HepG2 (cell line): ENCODE data around the gene PPP1R9A. TPM values are rescaled to one million over a fixed set of nuclear protein-coding genes. Genes with fewer than 3 reads are reported as not detected.

ENCODE experiments used
- ATAC-seq: fragments of 200-7000 bp; cut with Tn5 transposase; 3 replicates; pipeline ENCODE4 v1.9.1; 2020; ENCODE audit warnings: mild to moderate bottlenecking, moderate library complexity
- BruUV-seq: library from RNA; stranded (reverse); fragments of 400-500 nt; replicated peaks from 2 replicates; lab custom pipeline; 2021; lab: Mats Ljungman, UMichigan
- CTCF ChIA-PET: fragments of 300-600 bp; formaldehyde crosslinking; extraction: SDS; loops from one replicate; lab custom pipeline; 2021; ENCODE audit warnings: low total read pairs, inconsistent platforms, low intra/inter-chr PET ratio; lab: Yijun Ruan, JAX
- POLR2A ChIA-PET: fragments of 350-600 bp; sonication (Branson Sonifier 250); formaldehyde crosslinking; loops from one replicate; lab custom pipeline; 2020; ENCODE audit warnings: antibody characterized with exemption, inconsistent platforms; lab: Yijun Ruan, JAX
- DNase-seq: peaks from one replicate; pipeline ENCODE4 v3.0.0-alpha.2; 2015; ENCODE audit warnings: low spot score
- FAIRE-seq: peaks from 3 replicates; lab custom pipeline; 2011; peaks lifted over from hg19 to GRCh38; lab: Jason Lieb, UNC
- H2AFZ ChIP-seq: one replicate; pipeline ENCODE4 v1.6.1; 2011; ENCODE audit warnings: low read length, inconsistent platforms
- H3K27ac ChIP-seq: fragments of 300-600 bp; 3 replicates; pipeline ENCODE4 v1.8.0; 2011; ENCODE audit warnings: mixed run types, mild to moderate bottlenecking, mixed read lengths, low read length, inconsistent platforms; ENCODE audit not compliant: insufficient read depth; ENCODE audit errors: extremely low read length
- H3K27me3 ChIP-seq, 2 experiments: fragments of 200-600 bp in 1 of 2; 2 replicates in 1 of 2; 3 replicates in 1 of 2; pipeline versions ENCODE4 v1.6.0 to v1.8.0; 2011; ENCODE audit warnings: low read length in 2 of 2, mild to moderate bottlenecking in 2 of 2, moderate library complexity in 2 of 2, inconsistent platforms in 1 of 2; ENCODE audit not compliant: insufficient read depth in 2 of 2, control insufficient read depth in 1 of 2
- H3K36me3 ChIP-seq, 2 experiments: fragments of 200-600 bp in 1 of 2; replicated peaks in 1 of 2; 2 replicates in 1 of 2; 3 replicates in 1 of 2; pipeline versions ENCODE4 v1.5.1 to v1.8.0; 2011; ENCODE audit warnings: low read length in 2 of 2, inconsistent platforms in 1 of 2; ENCODE audit not compliant: insufficient read depth in 2 of 2, control insufficient read depth in 1 of 2
- H3K4me1 ChIP-seq: 2 replicates; pipeline ENCODE4 v1.5.1; 2012; ENCODE audit warnings: low read length, inconsistent platforms; ENCODE audit not compliant: insufficient read depth
- H3K4me2 ChIP-seq: 2 replicates; pipeline ENCODE4 v1.6.0; 2011; ENCODE audit warnings: low read depth, low read length, inconsistent platforms
- H3K4me3 ChIP-seq, 3 experiments: fragments of 200-600 bp in 1 of 3; sonication (generic), shearing (Covaris generic) in 1 of 3; replicated peaks in 1 of 3; 2 replicates each; pipeline ENCODE4 v1.5.1; 2011 to 2016; ENCODE audit warnings: low read length in 3 of 3, inconsistent platforms in 2 of 3, low read depth in 2 of 3, mild to moderate bottlenecking in 2 of 3, control low read depth in 1 of 3, mixed read lengths in 1 of 3; ENCODE audit not compliant: insufficient read depth in 1 of 3
- H3K79me2 ChIP-seq: one replicate; pipeline ENCODE4 v1.6.1; 2011; ENCODE audit warnings: low read length, inconsistent platforms; ENCODE audit not compliant: insufficient read depth
- H3K9ac ChIP-seq: 2 replicates; pipeline ENCODE4 v1.6.0; 2011; ENCODE audit warnings: mild to moderate bottlenecking, low read depth, low read length, inconsistent platforms; ENCODE audit not compliant: insufficient read depth
- H3K9me3 ChIP-seq: 2 replicates; pipeline ENCODE4 v1.5.1; 2012; ENCODE audit warnings: mild to moderate bottlenecking, low read length
- H4K20me1 ChIP-seq: 2 replicates; pipeline ENCODE4 v1.6.0; 2011; ENCODE audit warnings: inconsistent platforms, mild to moderate bottlenecking, low read length, moderate library complexity; ENCODE audit not compliant: insufficient read depth
- BHLHE40 ChIP-seq: IDR thresholded peaks from 2 replicates; pipeline ENCODE4 v1.6.1; 2011; ENCODE audit warnings: low read length, improper control_type of control experiment
- RERE ChIP-seq: IDR thresholded peaks from 2 replicates; pipeline ENCODE4 v1.6.1; 2016; ENCODE audit warnings: low read depth, missing genetic modification reagents, missing compliant biosample characterization
- ZFP37 ChIP-seq: sonication (generic); formaldehyde crosslinking; IDR thresholded peaks from 2 replicates; pipeline ENCODE4 v1.4.0; 2020; ENCODE audit warnings: missing genetic modification reagents, borderline replicate concordance
- ZNF281 ChIP-seq: sonication (generic); formaldehyde crosslinking; IDR thresholded peaks from 2 replicates; pipeline ENCODE4 v1.4.0; 2020; ENCODE audit warnings: missing genetic modification reagents, borderline replicate concordance
- ZNF740 ChIP-seq: sonication (generic); formaldehyde crosslinking; IDR thresholded peaks from 2 replicates; pipeline ENCODE4 v1.4.0; 2020; ENCODE audit warnings: missing genetic modification reagents
- WGBS: methylation state at CpG from one replicate; pipeline ENCODE4 v1.1.6; 2017; ENCODE audit warnings: low lambda C conversion rate; 5-methylcytosine and 5-hydroxymethylcytosine counted together
- in situ Hi-C: cut with HindIII; loops from 2 replicates; pipeline ENCODE4 v1.10.0; 2017; ENCODE audit warnings: low pct_unique_long_range_greater_than_20kb; ENCODE audit not compliant: extremely low pct_ligation_motif_present
- intact Hi-C: fragments of 100-400 bp; cut with micrococcal nuclease; formaldehyde crosslinking; loops from one replicate; pipeline ENCODE4 v1.10.0; 2022; ENCODE audit not compliant: unreplicated experiment
- polyA plus RNA-seq, 8 experiments: library from polyadenylated mRNA; depleted of rRNA in 3 of 8; stranded (reverse) in 7 of 8; unstranded in 1 of 8; fragments of >200 nt; fragmentation: Illumina TruSeq in 4 of 8; extraction: Trizol in 4 of 8; gene quantifications; 2 replicates each; pipeline versions ENCODE4 v1.2.1 to v1.2.3, GENCODE V29; 2011 to 2016; ENCODE audit warnings: low read depth in 4 of 8, missing spikeins in 1 of 8, mixed read lengths in 1 of 8; ENCODE audit not compliant: insufficient read depth in 1 of 8
- total RNA-seq, 5 experiments: library from RNA; depleted of rRNA; stranded (reverse); fragments of >200 nt; fragmentation: Illumina TruSeq; extraction: Trizol; gene quantifications; 2 replicates each; pipeline ENCODE4 v1.2.3, GENCODE V29; 2016; ENCODE audit warnings: low read depth in 1 of 5

PPP1R9A gene
- total and polyA plus RNA-seq, 2 of the 13 experiments (the other 11 are each of a cell fraction or from before 2014, with no cell fraction given), result 11.4 to 31.9 TPM

GRCh38 chr7:95330961-95331337 lies 423.6 kb downstream of the PPP1R9A start:
- H3K36me3 ChIP-seq, result no peaks in the 10 kb centered on the region
- no peaks in the 10 kb centered on the region for H3K9me3 ChIP-seq
- 0 out of 2 replicates have a peak, but pooled peaks cover 6% of the 10 kb centered on the region for H3K4me1 ChIP-seq
- TF ChIP-seq ZFP37 (no peak), BHLHE40 (no peak), RERE (CRISPR knock-in tag) (no peak), ZNF740 (CRISPR knock-in tag) (no peak), ZNF281 (CRISPR knock-in tag) (no peak)
- H3K27me3 ChIP-seq, result no peaks in the 10 kb centered on the region
- H4K20me1 ChIP-seq, result no peaks in the 10 kb centered on the region
- FAIRE-seq (no peak), ATAC-seq (no peak), DNase-seq (no peak)
- WGBS, result 98% methylated on average over 1 of the region's 1 CpG
- H3K9ac ChIP-seq, result no peak overlapping the region
- ChIA-PET POLR2A (no interaction called here), CTCF (no interaction called here)
- BruUV-seq, result no TSS peak
- no peaks in the 10 kb centered on the region for H3K79me2 ChIP-seq
- peak overlapping the region; percentile 62 for H3K4me2 ChIP-seq
- intact Hi-C loops, result no loop called here
- H3K4me3 ChIP-seq, result peak overlapping the region in 2 of 3 experiments; percentile 37 to 58; a peak in 3 of 6 replicates
- peak overlapping the region; percentile 39 for H2AFZ ChIP-seq
- in situ Hi-C loops, result loop anchor here (25.0 kb wide), 1 partner anchor 356 kb away; no protein-coding TSS in a partner anchor
- no peak overlapping the region for H3K27ac ChIP-seq
